ENCODE measurements around the gene TENM3.

TENM3 gene

DNA sequence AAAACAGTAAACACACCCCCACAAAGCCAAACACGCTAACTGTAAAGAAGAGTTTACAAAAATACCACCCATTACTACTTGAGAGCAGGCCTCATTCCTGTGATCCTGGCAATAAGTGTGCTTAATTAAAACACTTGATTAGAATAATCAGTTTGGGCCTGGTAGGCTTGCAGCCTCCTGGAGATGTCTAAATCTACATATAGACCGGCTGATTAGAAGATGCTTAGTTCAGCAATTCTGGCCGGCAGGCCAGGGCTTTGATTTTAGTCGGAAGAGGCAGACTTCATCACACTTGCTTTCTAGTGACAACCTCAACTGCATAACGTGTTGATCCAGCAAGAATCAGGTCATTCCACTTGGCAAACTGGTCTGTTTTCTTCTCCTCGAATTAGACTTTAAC, 560.0 kb downstream of the TENM3 start:
- DNase-seq (ENCODE audit: extremely low spot score), result no peak
- POLR2A ChIA-PET, result no interaction called here
- CTCF ChIA-PET, result no interaction called here
- TF ChIP-seq, protein P1, sequence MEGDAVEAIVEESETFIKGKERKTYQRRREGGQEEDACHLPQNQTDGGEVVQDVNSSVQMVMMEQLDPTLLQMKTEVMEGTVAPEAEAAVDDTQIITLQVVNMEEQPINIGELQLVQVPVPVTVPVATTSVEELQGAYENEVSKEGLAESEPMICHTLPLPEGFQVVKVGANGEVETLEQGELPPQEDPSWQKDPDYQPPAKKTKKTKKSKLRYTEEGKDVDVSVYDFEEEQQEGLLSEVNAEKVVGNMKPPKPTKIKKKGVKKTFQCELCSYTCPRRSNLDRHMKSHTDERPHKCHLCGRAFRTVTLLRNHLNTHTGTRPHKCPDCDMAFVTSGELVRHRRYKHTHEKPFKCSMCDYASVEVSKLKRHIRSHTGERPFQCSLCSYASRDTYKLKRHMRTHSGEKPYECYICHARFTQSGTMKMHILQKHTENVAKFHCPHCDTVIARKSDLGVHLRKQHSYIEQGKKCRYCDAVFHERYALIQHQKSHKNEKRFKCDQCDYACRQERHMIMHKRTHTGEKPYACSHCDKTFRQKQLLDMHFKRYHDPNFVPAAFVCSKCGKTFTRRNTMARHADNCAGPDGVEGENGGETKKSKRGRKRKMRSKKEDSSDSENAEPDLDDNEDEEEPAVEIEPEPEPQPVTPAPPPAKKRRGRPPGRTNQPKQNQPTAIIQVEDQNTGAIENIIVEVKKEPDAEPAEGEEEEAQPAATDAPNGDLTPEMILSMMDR (IDR thresholded peaks at IDR 0.05; ENCODE audit: control extremely low read depth, extremely low read depth, low read depth, missing control alignments), result no peak

DNA sequence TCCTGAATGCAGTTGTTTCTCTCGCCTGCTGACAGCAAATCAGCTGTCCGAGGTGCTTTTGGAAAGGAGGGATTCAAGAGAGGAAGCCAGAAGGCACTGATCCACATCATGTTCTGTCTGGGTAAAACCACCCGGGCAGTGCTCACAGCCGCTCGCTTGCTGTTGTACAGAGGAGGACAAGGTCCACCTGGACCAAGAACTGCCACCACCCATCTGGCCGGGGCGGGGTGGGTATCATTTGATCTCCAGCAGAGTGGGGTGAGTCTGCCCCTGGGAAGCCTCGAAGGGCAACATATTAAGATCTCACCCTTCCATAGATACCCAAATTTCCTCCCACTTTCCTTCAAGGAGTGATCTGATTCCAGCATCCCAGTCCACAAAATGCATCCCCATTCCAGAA, 560.9 kb downstream of the TENM3 start:
- no peak for DNase-seq (ENCODE audit: extremely low spot score)
- TF ChIP-seq, protein P1 (IDR thresholded peaks at IDR 0.05; ENCODE audit: control extremely low read depth, extremely low read depth, low read depth, missing control alignments), result no peak
- ChIA-PET POLR2A (no interaction called here), CTCF (interaction anchor here (1.1 kb wide), 1 partner anchor 40 kb away, joined by 3 read pairs; no protein-coding TSS in a partner anchor)

DNA sequence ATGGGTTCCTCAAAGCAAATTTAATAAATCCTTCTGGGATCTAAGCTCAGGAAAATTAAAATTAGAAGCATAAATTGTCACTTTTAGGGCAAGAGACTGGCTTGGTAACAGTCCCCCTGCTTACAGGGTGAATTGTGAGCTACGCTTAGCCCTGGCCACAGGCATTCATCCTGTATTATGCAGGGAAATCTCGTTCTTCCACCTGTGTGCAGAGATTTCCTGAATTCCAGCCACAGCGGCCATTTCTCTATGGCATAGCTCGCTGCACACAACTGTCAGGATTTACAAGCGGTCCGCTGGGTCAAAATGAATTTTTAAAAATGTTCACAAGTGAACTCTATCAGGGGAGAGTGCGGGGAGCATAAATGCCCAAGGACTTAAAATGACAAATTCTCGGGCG, 562.1 kb downstream of the TENM3 start:
- TF ChIP-seq, protein P1 (IDR thresholded peaks at IDR 0.05; ENCODE audit: control extremely low read depth, extremely low read depth, low read depth, missing control alignments), result no peak
- CTCF ChIA-PET, result interaction anchor here (1.1 to 1.5 kb wide), 6 partner anchors 15 to 113 kb away, joined by 3 to 5 read pairs (median 3); no protein-coding TSS in a partner anchor
- DNase-seq (ENCODE audit: extremely low spot score), result no peak
- POLR2A ChIA-PET, result no interaction called here

DNA sequence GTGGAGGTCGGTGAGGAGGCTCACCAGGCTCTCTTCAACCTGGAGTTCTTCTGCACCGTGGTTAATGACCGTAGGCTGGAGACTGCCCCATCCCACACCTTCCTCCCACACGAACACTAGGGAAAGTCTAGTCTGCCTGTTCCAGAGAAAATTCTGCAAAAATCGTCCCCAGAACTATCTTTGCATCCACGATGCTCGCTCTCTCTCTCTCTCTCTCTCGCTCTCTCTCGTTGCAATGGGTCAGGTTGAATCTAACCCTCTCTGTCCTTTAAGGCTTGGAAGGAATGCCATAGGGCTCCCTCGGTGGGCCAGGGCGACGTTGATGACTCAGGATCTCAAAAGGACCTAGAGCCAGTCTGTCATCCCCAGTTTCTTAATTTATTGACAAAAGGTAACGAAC, 562.5 kb downstream of the TENM3 start:
- TF ChIP-seq, protein P1 (IDR thresholded peaks at IDR 0.05; ENCODE audit: control extremely low read depth, extremely low read depth, low read depth, missing control alignments), result no peak
- no peak for DNase-seq (ENCODE audit: extremely low spot score)
- ChIA-PET CTCF (interaction anchor here (1.1 to 1.6 kb wide), 8 partner anchors 11 to 328 kb away, joined by 3 to 7 read pairs (median 4); no protein-coding TSS in a partner anchor), POLR2A (no interaction called here)

DNA sequence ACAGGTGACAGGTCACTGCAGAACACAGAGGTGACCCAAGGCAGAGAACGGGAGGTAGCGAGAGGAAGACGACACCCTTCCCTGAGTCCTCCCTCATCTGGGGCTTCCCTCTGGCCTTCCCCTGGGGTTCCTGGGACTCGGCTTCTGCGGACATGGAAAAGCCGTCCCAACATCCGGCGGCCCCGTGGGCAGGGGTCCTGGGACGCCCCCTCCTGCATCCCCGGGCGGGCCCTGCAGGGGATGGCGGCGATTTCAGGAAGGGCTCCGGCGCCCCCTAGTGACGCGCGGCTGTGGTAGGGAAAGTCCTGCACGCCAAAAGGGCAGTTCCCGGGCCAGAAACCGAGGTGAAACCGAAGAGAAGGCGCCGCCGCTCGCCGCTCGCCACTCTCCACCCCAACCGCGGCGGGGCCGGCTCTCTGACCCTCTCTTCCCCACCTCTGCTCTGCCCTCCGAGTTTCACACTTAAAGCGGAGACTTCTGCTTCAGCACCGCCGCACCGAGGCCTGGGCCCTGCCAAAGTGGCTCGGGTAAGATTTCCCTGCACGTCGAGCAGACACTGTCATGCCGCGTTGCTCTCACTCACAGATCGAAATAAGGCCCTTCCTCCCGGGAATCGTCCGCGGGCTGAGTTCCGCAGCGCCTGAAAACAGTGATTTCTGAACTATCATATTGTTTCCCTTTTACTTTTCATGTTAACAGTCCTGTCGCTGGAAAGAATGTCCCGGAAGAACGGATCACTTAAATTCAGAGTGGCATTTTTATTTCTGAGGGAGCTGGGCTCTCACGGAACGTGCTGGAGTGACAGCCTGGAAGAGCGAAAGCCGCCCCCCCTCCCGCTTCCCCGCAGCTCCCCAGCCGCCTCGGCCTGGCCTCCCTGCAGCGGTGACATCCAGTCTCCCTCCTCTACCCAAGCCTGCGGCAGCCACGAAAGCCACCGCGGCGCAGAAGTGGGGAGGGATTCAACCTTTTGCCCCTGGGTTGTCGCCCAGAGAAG, 563.4 kb downstream of the TENM3 start:
- TF ChIP-seq, protein P1 (IDR thresholded peaks at IDR 0.05; ENCODE audit: control extremely low read depth, extremely low read depth, low read depth, missing control alignments), result peak; percentile 89
- POLR2A ChIA-PET, result no interaction called here
- CTCF ChIA-PET, result interaction anchor here (0.8 to 1.6 kb wide), 7 partner anchors 12 to 329 kb away, joined by 3 to 7 read pairs (median 3); no protein-coding TSS in a partner anchor

DNA sequence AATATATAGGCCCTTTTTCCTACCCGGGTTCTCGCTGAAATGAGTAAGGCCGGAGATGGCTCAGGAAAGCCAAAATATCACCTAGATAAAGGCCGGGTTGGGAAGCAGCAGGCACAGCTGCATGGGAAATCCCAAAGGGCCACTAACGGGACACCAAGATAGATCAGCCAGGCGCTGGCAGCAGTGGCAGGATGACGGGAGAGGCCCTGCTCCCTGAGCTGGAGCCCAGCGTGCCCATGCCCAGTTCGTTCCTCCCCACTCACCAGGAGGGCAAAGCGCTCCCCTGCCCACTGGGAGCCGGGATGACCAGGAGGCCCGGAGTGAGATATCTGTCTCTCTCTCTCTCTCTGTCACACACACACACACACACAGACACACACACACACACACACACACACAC, 564.1 kb downstream of the TENM3 start:
- POLR2A ChIA-PET, result no interaction called here
- TF ChIP-seq, protein P1 (IDR thresholded peaks at IDR 0.05; ENCODE audit: control extremely low read depth, extremely low read depth, low read depth, missing control alignments), result no peak
- no peak for DNase-seq (ENCODE audit: extremely low spot score)
- CTCF ChIA-PET, result interaction anchor here (0.8 to 1.6 kb wide), 3 partner anchors 12 to 38 kb away, joined by 3 to 7 read pairs (median 4); no protein-coding TSS in a partner anchor

More for the DNA sequence above, 563.4 kb downstream of the TENM3 start:
- peak; percentile 83 for DNase-seq (ENCODE audit: extremely low spot score)

Measured in GM10248 (cell line).